Loucy (cell line): ENCODE data around the gene LENG9.

Experiments
- H2AFZ ChIP-seq: fragments of 200-600 bp; sonication (generic); 2 replicates; pipeline ENCODE4 v1.6.0; 2016; ENCODE audit warnings: antibody characterized with exemption, mild to moderate bottlenecking, low read length, moderate library complexity
- H3F3A ChIP-seq: fragments of 200-600 bp; 2 replicates; pipeline ENCODE4 v1.6.0; 2016; ENCODE audit warnings: antibody characterized with exemption, low read depth, mild to moderate bottlenecking
- H3K27me3 ChIP-seq: fragments of 200-600 bp; sonication (generic); 2 replicates; pipeline ENCODE4 v1.6.1; 2014; ENCODE audit warnings: low read length, mild to moderate bottlenecking; ENCODE audit not compliant: insufficient read depth, poor library complexity, severe bottlenecking
- H3K36me3 ChIP-seq: fragments of 200-600 bp; sonication (generic); 2 replicates; pipeline ENCODE4 v1.6.1; 2016; ENCODE audit warnings: low read length; ENCODE audit not compliant: insufficient read depth
- H3K4me1 ChIP-seq: fragments of 200-600 bp; sonication (generic); 2 replicates; pipeline ENCODE4 v1.5.1; 2014; ENCODE audit warnings: low read length, mild to moderate bottlenecking; ENCODE audit not compliant: insufficient read depth, poor library complexity, severe bottlenecking
- H3K4me2 ChIP-seq: fragments of 200-600 bp; sonication (generic); 2 replicates; pipeline ENCODE4 v1.6.0; 2014; ENCODE audit warnings: antibody characterized with exemption, low read length, low read depth, mild to moderate bottlenecking; ENCODE audit not compliant: poor library complexity, severe bottlenecking
- H3K4me3 ChIP-seq: fragments of 200-600 bp; sonication (generic); 2 replicates; pipeline ENCODE4 v1.5.1; 2014; ENCODE audit warnings: low read length, mild to moderate bottlenecking, mixed read lengths; ENCODE audit not compliant: poor library complexity, severe bottlenecking
- H3K79me2 ChIP-seq: fragments of 200-600 bp; sonication (generic); 2 replicates; pipeline ENCODE4 v1.6.1; 2014; ENCODE audit warnings: low read length; ENCODE audit not compliant: insufficient read depth
- H3K9ac ChIP-seq: fragments of 200-600 bp; sonication (generic); 2 replicates; pipeline ENCODE4 v1.6.0; 2014; ENCODE audit warnings: mild to moderate bottlenecking, low read depth, low read length, moderate library complexity; ENCODE audit not compliant: poor library complexity, severe bottlenecking
- H3K9me2 ChIP-seq: fragments of 200-600 bp; sonication (generic); replicated peaks from 2 replicates; pipeline ENCODE4 v1.6.1; 2016; ENCODE audit warnings: low read depth, low read length, mixed read lengths
- H3K9me3 ChIP-seq: fragments of 200-600 bp; sonication (generic); 2 replicates; pipeline ENCODE4 v1.6.1; 2014; ENCODE audit warnings: mild to moderate bottlenecking, antibody characterized with exemption, low read length, low read depth; ENCODE audit not compliant: insufficient read depth
- H4K20me1 ChIP-seq: fragments of 200-600 bp; sonication (generic); 2 replicates; pipeline ENCODE4 v1.6.0; 2014; ENCODE audit warnings: antibody characterized with exemption, low read length, mild to moderate bottlenecking; ENCODE audit not compliant: insufficient read depth, poor library complexity, severe bottlenecking
- CTCF ChIP-seq: fragments of 200-600 bp; sonication (generic); conservative IDR thresholded peaks from 2 replicates; pipeline ENCODE4 v1.5.1; 2014; ENCODE audit warnings: mild to moderate bottlenecking, antibody characterized with exemption, low read length
- EZH2phosphoT487 ChIP-seq: fragments of 200-600 bp; IDR thresholded peaks from 2 replicates; pipeline ENCODE4 v1.6.1; 2018; ENCODE audit warnings: antibody characterized with exemption, mild to moderate bottlenecking, moderate library complexity, borderline replicate concordance

The LENG9 gene

GRCh38 chr19:54475706-54476105 is 12.1 kb upstream of the LENG9 start:
- H3K27me3 ChIP-seq: no peaks in the 10 kb centered on the region
- no peaks in the 10 kb centered on the region for H3K79me2 ChIP-seq
- no peak overlapping the region for H3K4me3 ChIP-seq
- H3K9ac ChIP-seq: no peak overlapping the region
- no peak overlapping the region for H2AFZ ChIP-seq
- H3K36me3 ChIP-seq: no peaks in the 10 kb centered on the region
- no peaks in the 10 kb centered on the region for H3F3A ChIP-seq
- H3K9me2 ChIP-seq: no peaks in the 10 kb centered on the region
- H3K4me1 ChIP-seq: no peaks in the 10 kb centered on the region
- no peak overlapping the region for H3K4me2 ChIP-seq
- no peak for TF ChIP-seq CTCF
- no peak for TF ChIP-seq EZH2phosphoT487
- no peaks in the 10 kb centered on the region for H4K20me1 ChIP-seq
- H3K9me3 ChIP-seq: no peaks in the 10 kb centered on the region

GRCh38 chr19:54473892-54474372 is 10.4 kb upstream of the LENG9 start:
- no peak overlapping the region for H3K4me2 ChIP-seq
- H3K4me1 ChIP-seq: no peaks in the 10 kb centered on the region
- no peaks in the 10 kb centered on the region for H4K20me1 ChIP-seq
- no peaks in the 10 kb centered on the region for H3K79me2 ChIP-seq
- no peak overlapping the region for H3K4me3 ChIP-seq
- no peak overlapping the region for H3K9ac ChIP-seq
- H3K27me3 ChIP-seq: no peaks in the 10 kb centered on the region
- TF ChIP-seq EZH2phosphoT487: no peak
- no peak for TF ChIP-seq CTCF
- no peaks in the 10 kb centered on the region for H3F3A ChIP-seq
- no peak overlapping the region for H2AFZ ChIP-seq
- H3K36me3 ChIP-seq: no peaks in the 10 kb centered on the region
- no peaks in the 10 kb centered on the region for H3K9me3 ChIP-seq
- H3K9me2 ChIP-seq: no peaks in the 10 kb centered on the region

GRCh38 chr19:54473071-54473891 is 9.7 kb upstream of the LENG9 start, which contains the start of gene CDC42EP5:
Gene CDC42EP5, minus strand, starts transcription at chr19:54473296. Its CDS starts 7,749 bp downstream, at chr19:54465547.
- H3K4me3 ChIP-seq: no peak within 1 kb of the TSS
- peak within 1 kb of the TSS; percentile 45; the same call in 1 of the 2 replicates for H2AFZ ChIP-seq
- H3K4me2 ChIP-seq: no peak within 1 kb of the TSS
- H3K79me2 ChIP-seq: no peaks in the 10 kb centered on the region
- H3K9me3 ChIP-seq: no peaks in the 10 kb centered on the region
- TF ChIP-seq EZH2phosphoT487: no peak
- TF ChIP-seq CTCF: no peak
- H3K9me2 ChIP-seq: no peaks in the 10 kb centered on the region
- no peaks in the 10 kb centered on the region for H4K20me1 ChIP-seq
- H3F3A ChIP-seq: no peaks in the 10 kb centered on the region
- H3K36me3 ChIP-seq: no peaks in the 10 kb centered on the region
- H3K9ac ChIP-seq: no peak within 1 kb of the TSS
- no peaks in the 10 kb centered on the region for H3K27me3 ChIP-seq
- no peaks in the 10 kb centered on the region for H3K4me1 ChIP-seq
